Right lobe of liver (tissue), 6 donors: ENCODE data around the gene APOA5. TPM values are rescaled to one million over a fixed set of nuclear protein-coding genes. Genes with fewer than 3 reads are reported as not detected.

Experiments used
- ATAC-seq, 4 donors: fragments of 200-7000 bp; cut with Tn5 transposase; one replicate each; pipeline ENCODE4 v1.9.1; 2020; ENCODE audit warnings: mild to moderate bottlenecking in 4 of 4, moderate library complexity in 4 of 4
- DNase-seq, 3 donors: peaks; one replicate each; pipeline ENCODE4 v3.0.0-alpha.2; 2020
- H3K27ac ChIP-seq, 3 donors: fragments of 200-600 bp; one replicate each; pipeline ENCODE4 v1.8.0; 2022
- H3K27me3 ChIP-seq, 2 donors: fragments of 200-600 bp; one replicate each; pipeline ENCODE4 v1.8.0; 2022
- H3K36me3 ChIP-seq, 4 donors: fragments of 200-600 bp; sonication (generic) in 1 of 4; one replicate each; pipeline versions ENCODE4 v1.5.1 to v1.8.0; 2017 to 2022; ENCODE audit warnings: control low read depth in 1 of 4
- H3K4me1 ChIP-seq, 4 donors: fragments of 200-600 bp; sonication (generic) in 1 of 4; one replicate each; pipeline versions ENCODE4 v1.5.1 to v1.8.0; 2017 to 2022; ENCODE audit warnings: control low read depth in 1 of 4
- H3K4me3 ChIP-seq, 3 donors: fragments of 200-600 bp; one replicate each; pipeline ENCODE4 v1.8.0; 2022
- H3K9me3 ChIP-seq, 4 donors: fragments of 200-600 bp; sonication (generic) in 1 of 4; one replicate each; pipeline versions ENCODE4 v1.5.1 to v1.8.0; 2017 to 2022; ENCODE audit warnings: control low read depth in 1 of 4
- POLR2A ChIP-seq: fragments of 450-650 bp; IDR thresholded peaks from one replicate; pipeline ENCODE4 v1.6.1; 2017; ENCODE audit warnings: antibody characterized with exemption, mild to moderate bottlenecking
- WGBS: methylation state at CpG from one replicate; pipeline ENCODE4 v1.1.6; 2018; ENCODE audit warnings: low coverage, low lambda C conversion rate; ENCODE audit not compliant: insufficient coverage; ENCODE audit errors: missing lambda C conversion rate; 5-methylcytosine and 5-hydroxymethylcytosine counted together
- intact Hi-C, 2 donors: fragments of 100-400 bp; cut with DNase I; formaldehyde crosslinking; loops; one replicate each; pipeline versions ENCODE4 v1.11.2 to v1.14.1; 2022
- total RNA-seq, 6 experiments: library from RNA; depleted of rRNA in 2 of 6; stranded (reverse); fragments of >200 nt in 2 of 6; fragmentation: NEBNext Ultra II Directional in 3 of 6; extraction: Animal tissue kit (Norgen Biotek cat#: 25700) in 3 of 6; gene quantifications; one replicate each; pipeline versions ENCODE4 v1.1.0 to v1.2.4, GENCODE V29; 2016 to 2023
- TF ChIP-seq, protein P1 (sequence below), 4 donors: fragments of 200-600 bp in 3 of 4; fragments of 450-650 bp in 1 of 4; IDR thresholded peaks; one replicate each; pipeline versions ENCODE4 v1.5.1 to v1.8.0; 2016 to 2022; ENCODE audit warnings: antibody characterized with exemption in 4 of 4, mild to moderate bottlenecking in 2 of 4
- donor health status: DM: no; HTN: yes; CAD: no.
- donor health status: DM: no; HTN: no; CAD: no.
- donor health status: DM: no; HTN: no; CAD: no.
- donor health status: DM: no; HTN: yes; CAD: no.
- donor health status: DM: no; HTN: yes; CAD: no.

The APOA5 gene
- total RNA-seq, 6 experiments from 2014 or later = 57.8 to 1,064 (median 724) TPM

DNA sequence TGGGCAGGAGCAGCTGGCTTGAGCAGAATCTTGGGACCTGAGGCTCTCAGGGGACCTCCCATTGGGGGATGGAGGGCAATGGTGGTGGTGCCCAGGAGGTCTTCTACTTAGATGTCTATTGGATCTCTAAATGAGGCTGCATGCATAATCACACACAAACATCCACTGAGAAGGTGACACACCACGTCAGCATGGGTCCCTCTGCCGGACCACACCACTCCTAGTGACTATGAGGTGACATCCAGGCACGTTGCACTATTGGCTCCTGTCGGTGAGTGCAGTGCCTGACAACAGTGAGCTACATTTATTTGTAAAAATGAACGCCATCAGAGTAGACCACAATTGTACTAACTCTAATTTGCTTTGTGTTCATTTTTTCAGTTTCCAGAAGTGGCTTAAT lies 33.8 kb upstream of the APOA5 start:
- intact Hi-C loops = no loop called here
- Histone ChIP-seq H3K27me3 (no peaks in the 10 kb centered on the region), H3K36me3 (no peaks in the 10 kb centered on the region), H3K4me3 (no peak overlapping the region), H3K27ac (peak overlapping the region; percentile 67 to 82 (median 70)), H3K9me3 (no peaks in the 10 kb centered on the region), H3K4me1 (peaks cover 0 to 37% (median 17%) of the 10 kb centered on the region in 4 donors)
- WGBS = 17% methylated on average over 3 of the region's 5 CpGs
- ATAC-seq (peak in 3 of 4 donors; percentile 12 to 40 (median 39)), DNase-seq (peak in 2 of 3 donors; percentile 68 to 74)
- TF ChIP-seq, protein P1, sequence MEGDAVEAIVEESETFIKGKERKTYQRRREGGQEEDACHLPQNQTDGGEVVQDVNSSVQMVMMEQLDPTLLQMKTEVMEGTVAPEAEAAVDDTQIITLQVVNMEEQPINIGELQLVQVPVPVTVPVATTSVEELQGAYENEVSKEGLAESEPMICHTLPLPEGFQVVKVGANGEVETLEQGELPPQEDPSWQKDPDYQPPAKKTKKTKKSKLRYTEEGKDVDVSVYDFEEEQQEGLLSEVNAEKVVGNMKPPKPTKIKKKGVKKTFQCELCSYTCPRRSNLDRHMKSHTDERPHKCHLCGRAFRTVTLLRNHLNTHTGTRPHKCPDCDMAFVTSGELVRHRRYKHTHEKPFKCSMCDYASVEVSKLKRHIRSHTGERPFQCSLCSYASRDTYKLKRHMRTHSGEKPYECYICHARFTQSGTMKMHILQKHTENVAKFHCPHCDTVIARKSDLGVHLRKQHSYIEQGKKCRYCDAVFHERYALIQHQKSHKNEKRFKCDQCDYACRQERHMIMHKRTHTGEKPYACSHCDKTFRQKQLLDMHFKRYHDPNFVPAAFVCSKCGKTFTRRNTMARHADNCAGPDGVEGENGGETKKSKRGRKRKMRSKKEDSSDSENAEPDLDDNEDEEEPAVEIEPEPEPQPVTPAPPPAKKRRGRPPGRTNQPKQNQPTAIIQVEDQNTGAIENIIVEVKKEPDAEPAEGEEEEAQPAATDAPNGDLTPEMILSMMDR (IDR thresholded peaks at IDR 0.05) = peak in 3 of 4 donors; percentile 30 to 36 (median 32)
- TF ChIP-seq POLR2A = no peak

DNA sequence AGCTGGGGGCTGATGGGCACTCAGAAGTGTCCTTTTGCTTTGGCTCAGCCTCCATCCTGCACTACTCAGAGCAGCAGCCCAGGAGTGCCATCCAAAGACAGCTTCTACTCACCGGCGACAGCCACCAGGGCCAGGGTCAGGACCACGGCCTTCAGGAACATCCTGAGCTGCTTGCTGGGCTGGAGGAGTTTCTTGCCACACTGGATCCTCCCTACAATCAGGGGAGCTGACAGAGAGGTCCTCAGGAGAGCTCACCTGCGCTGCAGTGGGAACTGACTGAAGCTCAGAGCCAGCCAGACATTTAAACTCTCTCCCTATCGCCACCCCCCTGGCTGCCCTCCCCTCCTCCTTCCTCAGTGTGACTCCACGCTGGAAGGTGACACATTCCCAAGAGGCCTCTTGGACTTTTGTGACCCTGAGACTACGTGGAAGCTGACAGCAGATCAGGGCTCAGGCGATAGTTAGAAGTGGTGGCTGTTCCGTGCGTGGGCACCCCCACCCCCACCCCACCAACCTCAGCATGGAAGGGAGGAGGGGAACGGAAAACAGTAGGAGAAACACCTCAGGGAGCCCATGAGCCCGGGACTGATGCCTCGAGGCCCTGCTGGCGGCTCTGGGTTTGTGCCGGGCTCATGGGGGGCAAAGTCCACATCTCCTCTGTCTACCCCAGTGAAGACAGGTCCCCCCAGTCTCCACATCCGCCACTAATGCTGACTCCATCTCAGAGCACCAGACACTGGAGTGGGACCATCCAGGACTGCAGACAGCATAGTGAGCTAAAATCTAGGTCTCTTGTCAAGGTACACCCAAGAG lies 31.6 kb upstream of the APOA5 start, which contains the start of gene APOA4:
Gene APOA4, minus strand, starts transcription at position 274 of the 813 bp plus-strand sequence. Its CDS starts 113 bp downstream, at position 161.
- Histone ChIP-seq H3K4me1 (peaks cover 0 to 30% (median 15%) of the 10 kb centered on the region in 4 donors), H3K27ac (no peak within 1 kb of the TSS), H3K9me3 (no peaks in the 10 kb centered on the region), H3K36me3 (no peaks in the 10 kb centered on the region), H3K4me3 (no peak within 1 kb of the TSS), H3K27me3 (no peaks in the 10 kb centered on the region)
- TF ChIP-seq POLR2A = no peak
- TF ChIP-seq, protein P1 (IDR thresholded peaks at IDR 0.05) = no peak
- DNase-seq (no peak), ATAC-seq (no peak)
- intact Hi-C loops = no loop called here
- WGBS = 30% methylated on average over 3 of the region's 16 CpGs

DNA sequence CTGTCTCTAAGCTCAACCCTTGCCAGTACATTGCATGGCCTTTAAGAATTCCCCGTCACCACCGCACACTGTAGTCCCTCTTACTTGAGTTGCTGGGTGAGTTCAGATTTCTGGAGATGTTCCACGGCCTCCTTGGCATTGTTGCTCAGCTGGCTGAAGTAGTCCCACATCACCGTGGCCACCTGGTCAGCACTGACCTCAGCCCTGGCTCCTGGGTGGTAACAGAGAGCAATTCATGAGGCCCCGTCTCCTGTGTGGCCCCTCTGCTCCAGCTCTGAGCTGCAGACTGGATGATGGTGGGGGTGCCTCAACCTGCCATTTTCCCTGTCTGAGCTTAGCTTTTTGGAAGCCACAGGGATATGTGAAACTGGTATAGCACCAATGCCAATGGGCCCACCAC lies 30.9 kb upstream of the APOA5 start:
- DNase-seq = no peak
- Histone ChIP-seq H3K9me3 (no peaks in the 10 kb centered on the region), H3K27ac (no peak overlapping the region), H3K4me1 (peaks cover 0 to 24% (median 11%) of the 10 kb centered on the region in 4 donors), H3K36me3 (no peaks in the 10 kb centered on the region), H3K27me3 (no peaks in the 10 kb centered on the region), H3K4me3 (no peak overlapping the region)
- ATAC-seq = no peak
- intact Hi-C loops = no loop called here
- TF ChIP-seq, protein P1 (IDR thresholded peaks at IDR 0.05) = no peak
- no peak for TF ChIP-seq POLR2A
- 70% methylated on average over 3 of the region's 5 CpGs for WGBS

DNA sequence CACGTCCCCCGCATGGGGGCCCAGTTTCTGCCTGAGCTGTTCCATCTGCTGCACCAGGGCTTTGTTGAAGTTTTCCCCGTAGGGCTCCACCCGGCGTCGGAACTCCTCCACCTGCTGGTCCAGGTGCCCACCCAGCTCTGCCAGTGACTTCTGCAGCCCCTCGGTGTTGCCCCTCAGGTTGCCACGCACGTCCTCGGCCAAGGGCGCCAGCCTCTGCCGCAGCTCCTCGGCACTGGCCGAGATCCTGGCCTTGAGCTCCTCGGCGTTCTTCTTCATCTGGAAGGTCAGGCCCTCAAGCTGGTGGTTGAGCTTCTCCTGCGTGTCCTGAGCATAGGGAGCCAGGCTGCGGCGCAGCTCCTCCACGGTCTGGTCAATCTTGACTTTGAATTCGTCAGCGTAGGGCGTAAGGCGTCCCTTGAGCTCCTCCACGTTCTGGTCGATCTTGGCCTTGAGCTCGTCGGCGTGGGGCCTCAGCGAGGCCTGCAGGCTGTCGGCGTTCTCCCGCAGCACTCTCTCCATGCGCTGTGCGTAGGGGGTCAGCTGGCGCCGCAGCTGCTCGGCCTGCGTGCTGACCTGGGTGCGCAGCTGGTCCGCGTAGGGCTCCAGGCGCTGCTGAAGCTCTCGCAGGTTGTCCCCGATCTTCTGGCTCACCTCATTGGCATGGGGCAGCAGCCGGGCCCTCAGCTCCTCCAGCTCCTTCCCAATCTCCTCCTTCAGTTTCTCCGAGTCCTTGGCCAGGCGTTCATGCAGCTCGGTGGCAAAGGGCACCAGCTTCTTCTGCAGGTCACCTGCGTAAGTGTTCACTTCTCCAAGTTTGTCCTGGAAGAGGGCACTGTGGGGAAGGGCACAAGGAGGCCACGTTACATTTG lies 29.6 kb upstream of the APOA5 start:
- Histone ChIP-seq H3K4me3 (no peak overlapping the region), H3K27ac (no peak overlapping the region), H3K27me3 (no peaks in the 10 kb centered on the region), H3K36me3 (no peaks in the 10 kb centered on the region), H3K9me3 (no peaks in the 10 kb centered on the region), H3K4me1 (peaks cover 0 to 16% (median 7%) of the 10 kb centered on the region in 4 donors)
- ATAC-seq = no peak
- no peak for DNase-seq
- WGBS = 96% methylated on average over 12 of the region's 51 CpGs
- TF ChIP-seq, protein P1 (IDR thresholded peaks at IDR 0.05) = no peak
- TF ChIP-seq POLR2A = no peak
- intact Hi-C loops = no loop called here
